OCI-LY7 (cell line): ENCODE data around the gene DNPH1. TPM values are rescaled to one million over a fixed set of nuclear protein-coding genes. Genes with fewer than 3 reads are reported as not detected.

ENCODE experiments used
- BruUV-seq: library from RNA; stranded (reverse); fragments of 400-500 nt; replicated peaks from 2 replicates; lab custom pipeline; 2021; lab: Mats Ljungman, UMichigan
- CTCF ChIA-PET: fragments of 300-600 bp; sonication (Branson Sonifier 250); formaldehyde crosslinking; loops from one replicate; lab custom pipeline; 2022; ENCODE audit warnings: antibody characterized with exemption; ENCODE audit not compliant: unreplicated experiment; lab: Charles Lee
- POLR2A ChIA-PET: fragments of 300-600 bp; sonication (Branson Sonifier 250); formaldehyde crosslinking; loops from one replicate; lab custom pipeline; 2022; ENCODE audit warnings: antibody characterized with exemption; lab: Charles Lee
- DNase-seq: peaks from one replicate; pipeline ENCODE4 v3.0.0-alpha.2; 2015; ENCODE audit warnings: low spot score
- H2AFZ ChIP-seq: fragments of 200-600 bp; sonication (generic), shearing (Covaris generic); 2 replicates; pipeline ENCODE4 v1.6.1; 2014; ENCODE audit warnings: mild to moderate bottlenecking, antibody characterized with exemption, low read length, moderate library complexity
- H3K27ac ChIP-seq: fragments of 200-600 bp; sonication (generic); 2 replicates; pipeline ENCODE4 v1.5.1; 2014; ENCODE audit warnings: mixed run types, low read depth, mild to moderate bottlenecking, moderate library complexity, low read length, inconsistent platforms; ENCODE audit not compliant: poor library complexity, severe bottlenecking
- H3K36me3 ChIP-seq: fragments of 200-600 bp; sonication (generic); 2 replicates; pipeline ENCODE4 v1.6.1; 2014; ENCODE audit warnings: mild to moderate bottlenecking, antibody characterized with exemption, low read length, moderate library complexity, mixed read lengths; ENCODE audit not compliant: insufficient read depth
- H3K4me1 ChIP-seq: fragments of 200-600 bp; sonication (generic); 2 replicates; pipeline ENCODE4 v1.5.1; 2014; ENCODE audit warnings: mild to moderate bottlenecking, low read length; ENCODE audit not compliant: insufficient read depth, poor library complexity, severe bottlenecking
- H3K4me2 ChIP-seq: fragments of 200-600 bp; sonication (generic); 2 replicates; pipeline ENCODE4 v1.6.1; 2014; ENCODE audit warnings: mild to moderate bottlenecking, low read length
- H3K4me3 ChIP-seq: fragments of 200-600 bp; sonication (generic); 2 replicates; pipeline ENCODE4 v1.5.1; 2014; ENCODE audit warnings: mild to moderate bottlenecking, low read depth, low read length; ENCODE audit not compliant: poor library complexity, severe bottlenecking
- H3K79me2 ChIP-seq: fragments of 200-600 bp; sonication (generic); 2 replicates; pipeline ENCODE4 v1.6.1; 2016; ENCODE audit warnings: low read depth, mild to moderate bottlenecking, low read length, moderate library complexity, mixed read lengths; ENCODE audit not compliant: insufficient read depth
- H3K9me2 ChIP-seq: fragments of 200-600 bp; sonication (generic); 2 replicates; pipeline ENCODE4 v1.6.1; 2016; ENCODE audit warnings: mild to moderate bottlenecking, low read length, mixed read lengths; ENCODE audit not compliant: insufficient read depth
- H3K9me3 ChIP-seq: fragments of 200-600 bp; sonication (generic); 2 replicates; pipeline ENCODE4 v1.6.1; 2014; ENCODE audit warnings: mild to moderate bottlenecking, mixed run types, low read length, mixed read lengths
- H4K20me1 ChIP-seq: fragments of 200-600 bp; sonication (generic); 2 replicates; pipeline ENCODE4 v1.6.1; 2014; ENCODE audit warnings: mild to moderate bottlenecking, antibody characterized with exemption, low read length, moderate library complexity, mixed read lengths; ENCODE audit not compliant: insufficient read depth
- CTCF ChIP-seq: fragments of 200-600 bp; sonication (generic); conservative IDR thresholded peaks from 2 replicates; pipeline ENCODE4 v1.5.1; 2014; ENCODE audit warnings: mild to moderate bottlenecking, antibody characterized with exemption, low read length, moderate library complexity, mixed read lengths
- EZH2phosphoT487 ChIP-seq: fragments of 200-600 bp; sonication (generic); IDR thresholded peaks from 2 replicates; pipeline ENCODE4 v1.6.1; 2018; ENCODE audit warnings: low read depth, borderline replicate concordance, mild to moderate bottlenecking, mixed run types, antibody characterized with exemption, low read length, moderate library complexity, mixed read lengths
- intact Hi-C: fragments of 100-400 bp; cut with micrococcal nuclease; formaldehyde crosslinking; loops from one replicate; pipeline ENCODE4 v1.10.0; 2022; ENCODE audit not compliant: unreplicated experiment
- total RNA-seq, 2 experiments: library from RNA; depleted of rRNA in 1 of 2; stranded (reverse); fragments of >200 nt in 1 of 2; shearing (Covaris generic) in 1 of 2; gene quantifications; 2 replicates each; pipeline ENCODE4 v1.2.3, GENCODE V29; 2014 to 2022

The DNPH1 gene
- total RNA-seq, 2 experiments from 2014 or later, result 65.5 to 111 TPM

- intact Hi-C loops, result loop anchor here (5.0 kb wide), 2 partner anchors 63 to 113 kb away; no protein-coding TSS in a partner anchor
- peak; percentile 45 for DNase-seq
- Histone ChIP-seq H3K27ac (no peak overlapping the region), H3K4me2 (peak overlapping the region; percentile 44), H2AFZ (no peak overlapping the region), H3K4me3 (peak overlapping the region; percentile 6), H3K9me2 (no peaks in the 10 kb centered on the region), H3K4me1 (peaks cover 32% of the 10 kb centered on the region), H3K36me3 (no peaks in the 10 kb centered on the region), H4K20me1 (no peaks in the 10 kb centered on the region), H3K9me3 (no peaks in the 10 kb centered on the region), H3K79me2 (no peaks in the 10 kb centered on the region)
- ChIA-PET CTCF (no interaction called here), POLR2A (interaction anchor here (0.7 kb wide), 1 partner anchor 77 kb away, joined by 3 read pairs; no protein-coding TSS in a partner anchor)
- no TSS peak for BruUV-seq
- TF ChIP-seq CTCF, result no peak
- TF ChIP-seq EZH2phosphoT487, result no peak
These were observed 40.2 kb upstream of the DNPH1 start for GRCh38 chr6:43269273-43270007.

- TF ChIP-seq CTCF (no peak), EZH2phosphoT487 (no peak)
- ChIA-PET CTCF (no interaction called here), POLR2A (interaction anchor here (0.6 to 1.3 kb wide), 2 partner anchors 54 to 129 kb away, joined by 4 to 8 read pairs; no protein-coding TSS in a partner anchor)
- Histone ChIP-seq H3K36me3 (no peaks in the 10 kb centered on the region), H3K27ac (no peak overlapping the region), H3K79me2 (no peaks in the 10 kb centered on the region), H3K4me1 (peaks cover 32% of the 10 kb centered on the region), H3K9me2 (no peaks in the 10 kb centered on the region), H4K20me1 (no peaks in the 10 kb centered on the region), H3K9me3 (no peaks in the 10 kb centered on the region), H3K4me2 (peak overlapping the region; percentile 44; the same call in 1 of the 2 replicates), H2AFZ (no peak overlapping the region), H3K4me3 (no peak overlapping the region)
- intact Hi-C loops, result no loop called here
- no TSS peak for BruUV-seq
- no peak for DNase-seq
These were observed 39.5 kb upstream of the DNPH1 start for GRCh38 chr6:43268782-43269272.

- H3K9me3 ChIP-seq, result no peaks in the 10 kb centered on the region
- peaks cover 32% of the 10 kb centered on the region for H3K4me1 ChIP-seq
- CTCF ChIA-PET, result no interaction called here
These were observed 39.0 kb upstream of the DNPH1 start for GRCh38 chr6:43268355-43268700.

More at GRCh38 chr6:43268355-43268700, 39.0 kb upstream of the DNPH1 start:
- no peak overlapping the region for H3K27ac ChIP-seq
- POLR2A ChIA-PET, result interaction anchor here (0.6 to 1.3 kb wide), 2 partner anchors 54 to 130 kb away, joined by 4 to 8 read pairs; no protein-coding TSS in a partner anchor
- DNase-seq, result no peak
- H3K4me3 ChIP-seq, result no peak overlapping the region
- intact Hi-C loops, result no loop called here
- BruUV-seq, result no TSS peak
- H3K79me2 ChIP-seq, result no peaks in the 10 kb centered on the region
- no peaks in the 10 kb centered on the region for H3K9me2 ChIP-seq
- TF ChIP-seq EZH2phosphoT487, result no peak
- TF ChIP-seq CTCF, result no peak
- no peak overlapping the region for H2AFZ ChIP-seq
- H3K4me2 ChIP-seq, result no peak overlapping the region
- H3K36me3 ChIP-seq, result no peaks in the 10 kb centered on the region
- H4K20me1 ChIP-seq, result no peaks in the 10 kb centered on the region
